Measurements from ENCODE around the gene SBK2. TPM values are rescaled to one million over a fixed set of nuclear protein-coding genes. Genes with fewer than 3 reads are reported as not detected.
A peak's percentile ranks its signal among the peaks of the same experiment; 100 is the strongest.

The SBK2 gene
- total RNA-seq, 1 experiment from 2014 or later, result not detected

GRCh38 chr19:55530996-55531395 lies 5.9 kb downstream of the SBK2 start:
- Histone ChIP-seq H3K36me3 (ENCODE audit: low read depth, low read length) (no peaks in the 10 kb centered on the region), H3K9ac (ENCODE audit: low read length) (no peak overlapping the region), H3K79me2 (ENCODE audit: low read length) (no peaks in the 10 kb centered on the region), H3K27me3 (ENCODE audit: low read length) (no peaks in the 10 kb centered on the region), H3K4me2 (ENCODE audit: low read length) (no peak overlapping the region), H2AFZ (ENCODE audit: low read length) (no peak overlapping the region), H3F3A (ENCODE audit: low read length, unreplicated experiment) (no peaks in the 10 kb centered on the region), H3K4me3 (ENCODE audit: low read length) (no peak overlapping the region), H4K20me1 (ENCODE audit: low read length) (no peaks in the 10 kb centered on the region), H3K9me2 (replicated peaks; ENCODE audit: low read length) (no peaks in the 10 kb centered on the region), H3K4me1 (ENCODE audit: insufficient read depth, low read length) (peaks cover 8% of the 10 kb centered on the region; the same call in 1 of the 2 replicates), H3K27ac (ENCODE audit: low read length) (no peak overlapping the region), H3K9me3 (ENCODE audit: low read length) (no peaks in the 10 kb centered on the region)
- TF ChIP-seq EZH2 (IDR thresholded peaks at IDR 0.05; ENCODE audit: low read length, unreplicated experiment), result no peak
- no peak for TF ChIP-seq CTCF (conservative IDR thresholded peaks at IDR 0.05; ENCODE audit: low read depth, low read length)
- no peak for TF ChIP-seq EZH2phosphoT487 (IDR thresholded peaks at IDR 0.05; ENCODE audit: borderline replicate concordance, low read length)
- intact Hi-C loops (cut with micrococcal nuclease), result no loop called here
- POLR2A ChIA-PET (ENCODE audit: unreplicated experiment), result no interaction called here
- BruUV-seq (replicated peaks), result no TSS peak
- ATAC-seq, result no peak
- CTCF ChIA-PET, result no interaction called here
- DNase-seq, result no peak

- POLR2A ChIA-PET (ENCODE audit: unreplicated experiment), result no interaction called here
- Histone ChIP-seq H3K9me2 (replicated peaks; ENCODE audit: low read length) (no peaks in the 10 kb centered on the region), H3K4me3 (ENCODE audit: low read length) (no peak overlapping the region), H3K27me3 (ENCODE audit: low read length) (no peaks in the 10 kb centered on the region), H2AFZ (ENCODE audit: low read length) (no peak overlapping the region), H3K36me3 (ENCODE audit: low read depth, low read length) (no peaks in the 10 kb centered on the region), H3K9ac (ENCODE audit: low read length) (no peak overlapping the region), H3K79me2 (ENCODE audit: low read length) (no peaks in the 10 kb centered on the region), H3K4me2 (ENCODE audit: low read length) (no peak overlapping the region), H4K20me1 (ENCODE audit: low read length) (no peaks in the 10 kb centered on the region), H3K27ac (ENCODE audit: low read length) (no peak overlapping the region), H3K9me3 (ENCODE audit: low read length) (no peaks in the 10 kb centered on the region), H3K4me1 (ENCODE audit: insufficient read depth, low read length) (peaks cover 12% of the 10 kb centered on the region; the same call in 1 of the 2 replicates), H3F3A (ENCODE audit: low read length, unreplicated experiment) (no peaks in the 10 kb centered on the region)
- TF ChIP-seq CTCF (conservative IDR thresholded peaks at IDR 0.05; ENCODE audit: low read depth, low read length) (no peak), EZH2phosphoT487 (IDR thresholded peaks at IDR 0.05; ENCODE audit: borderline replicate concordance, low read length) (no peak), EZH2 (IDR thresholded peaks at IDR 0.05; ENCODE audit: low read length, unreplicated experiment) (no peak)
- CTCF ChIA-PET, result no interaction called here
- no peak for DNase-seq
- no TSS peak for BruUV-seq (replicated peaks)
- no peak for ATAC-seq
- intact Hi-C loops (cut with micrococcal nuclease), result no loop called here
Observed at GRCh38 chr19:55529636-55530234, 7.2 kb downstream of the SBK2 start.

- no peaks in the 10 kb centered on the region for H3F3A ChIP-seq (ENCODE audit: low read length, unreplicated experiment)
- H3K4me1 ChIP-seq (ENCODE audit: insufficient read depth, low read length), result peaks cover 12% of the 10 kb centered on the region; the same call in 1 of the 2 replicates
- intact Hi-C loops (cut with micrococcal nuclease), result no loop called here
- no peak overlapping the region for H3K27ac ChIP-seq (ENCODE audit: low read length)
- H3K36me3 ChIP-seq (ENCODE audit: low read depth, low read length), result no peaks in the 10 kb centered on the region
- no peaks in the 10 kb centered on the region for H3K9me2 ChIP-seq (replicated peaks; ENCODE audit: low read length)
- H4K20me1 ChIP-seq (ENCODE audit: low read length), result no peaks in the 10 kb centered on the region
- no peaks in the 10 kb centered on the region for H3K79me2 ChIP-seq (ENCODE audit: low read length)
- TF ChIP-seq CTCF (conservative IDR thresholded peaks at IDR 0.05; ENCODE audit: low read depth, low read length) (no peak), EZH2 (IDR thresholded peaks at IDR 0.05; ENCODE audit: low read length, unreplicated experiment) (no peak), EZH2phosphoT487 (IDR thresholded peaks at IDR 0.05; ENCODE audit: borderline replicate concordance, low read length) (no peak)
- no peaks in the 10 kb centered on the region for H3K9me3 ChIP-seq (ENCODE audit: low read length)
- peak; percentile 68 for ATAC-seq
- BruUV-seq (replicated peaks), result no TSS peak
- DNase-seq, result peak; percentile 23
- H3K4me2 ChIP-seq (ENCODE audit: low read length), result peak overlapping the region; percentile 22
- no peaks in the 10 kb centered on the region for H3K27me3 ChIP-seq (ENCODE audit: low read length)
- ChIA-PET POLR2A (ENCODE audit: unreplicated experiment) (no interaction called here), CTCF (interaction anchor here (0.6 to 1.0 kb wide), 2 partner anchors 29 to 78 kb away, joined by 4 to 6 read pairs; partner anchors contain the start of gene ZNF865)
- peak overlapping the region; percentile 5; the same call in 1 of the 2 replicates for H2AFZ ChIP-seq (ENCODE audit: low read length)
- no peak overlapping the region for H3K4me3 ChIP-seq (ENCODE audit: low read length)
- H3K9ac ChIP-seq (ENCODE audit: low read length), result no peak overlapping the region
Observed at GRCh38 chr19:55528030-55528803, 8.7 kb downstream of the SBK2 start.
